ENCODE measurements around the gene TMUB2.
A peak's percentile ranks its signal among the peaks of the same experiment; 100 is the strongest.

The TMUB2 gene

DNA sequence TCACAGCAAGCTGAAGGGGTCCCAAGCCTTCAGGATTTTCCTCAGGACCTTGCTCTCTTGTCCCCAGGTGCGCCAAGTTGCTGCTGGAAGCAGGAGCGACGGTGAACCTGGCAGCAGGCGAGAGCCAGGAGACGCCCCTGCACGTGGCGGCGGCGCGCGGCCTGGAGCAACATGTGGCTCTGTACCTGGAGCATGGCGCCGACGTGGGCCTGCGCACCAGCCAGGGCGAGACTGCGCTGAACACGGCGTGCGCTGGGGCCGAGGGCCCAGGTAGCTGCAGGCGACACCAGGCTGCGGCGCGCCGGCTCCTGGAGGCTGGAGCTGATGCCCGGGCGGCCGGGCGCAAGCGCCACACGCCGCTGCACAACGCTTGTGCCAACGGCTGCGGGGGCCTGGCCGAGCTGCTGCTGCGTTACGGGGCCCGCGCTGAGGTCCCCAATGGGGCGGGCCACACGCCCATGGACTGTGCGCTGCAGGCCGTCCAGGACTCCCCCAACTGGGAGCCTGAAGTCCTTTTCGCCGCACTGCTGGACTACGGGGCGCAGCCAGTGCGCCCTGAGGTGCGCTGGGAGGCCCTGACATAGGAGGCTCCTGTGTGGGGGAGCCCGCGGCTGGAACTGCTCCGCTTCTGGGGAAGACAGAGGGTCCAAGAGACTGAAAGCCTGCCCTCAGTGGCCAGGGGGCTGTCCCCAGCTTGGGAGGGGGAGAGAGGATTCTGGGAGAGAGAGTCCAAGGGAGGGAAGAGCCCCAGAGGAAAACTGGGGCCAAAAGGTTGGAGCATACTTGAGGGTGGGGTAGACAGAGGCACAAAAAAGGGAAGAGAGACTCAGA is 9.9 kb upstream of the TMUB2 start:
- no peak for DNase-seq

DNA sequence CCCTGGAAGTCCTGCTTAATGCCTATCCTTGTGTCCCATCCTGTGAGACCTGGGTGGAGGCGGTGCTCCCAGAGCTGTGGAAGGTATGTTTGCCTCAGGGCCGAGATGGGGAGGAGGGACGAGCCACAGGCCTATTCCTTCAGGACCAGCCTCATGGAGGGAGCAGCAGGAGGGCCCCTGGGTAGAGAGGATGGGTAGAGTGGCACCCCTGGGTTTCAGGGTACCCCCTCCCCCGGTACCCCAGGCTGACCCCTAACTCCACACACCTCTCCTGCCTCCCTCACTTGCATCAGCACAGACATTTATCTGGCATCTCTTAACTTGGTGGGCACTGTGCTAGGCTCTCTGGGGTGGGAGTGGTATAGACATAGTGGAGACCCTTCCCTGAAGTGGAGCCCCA is 9.1 kb upstream of the TMUB2 start:
- DNase-seq: no peak

DNA sequence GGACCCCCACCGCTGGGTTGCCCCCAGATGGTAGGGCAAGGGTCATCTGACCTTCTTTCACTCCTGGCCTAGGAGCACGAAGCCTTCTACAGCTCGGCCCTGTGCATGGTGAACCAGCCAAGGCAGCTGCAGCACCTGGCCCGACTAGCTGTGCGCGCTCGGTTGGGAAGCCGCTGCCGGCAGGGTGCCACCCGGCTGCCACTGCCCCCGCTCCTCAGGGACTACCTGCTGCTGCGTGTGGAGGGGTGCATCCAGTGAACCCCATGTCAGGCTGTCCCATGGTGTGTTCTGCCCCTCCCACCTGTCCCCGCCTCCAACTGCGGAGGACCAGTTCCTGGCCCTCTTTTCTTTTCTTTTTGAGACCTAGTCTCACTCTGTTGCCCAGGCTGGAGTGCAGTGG is 8.6 kb upstream of the TMUB2 start:
- no peak for DNase-seq

DNA sequence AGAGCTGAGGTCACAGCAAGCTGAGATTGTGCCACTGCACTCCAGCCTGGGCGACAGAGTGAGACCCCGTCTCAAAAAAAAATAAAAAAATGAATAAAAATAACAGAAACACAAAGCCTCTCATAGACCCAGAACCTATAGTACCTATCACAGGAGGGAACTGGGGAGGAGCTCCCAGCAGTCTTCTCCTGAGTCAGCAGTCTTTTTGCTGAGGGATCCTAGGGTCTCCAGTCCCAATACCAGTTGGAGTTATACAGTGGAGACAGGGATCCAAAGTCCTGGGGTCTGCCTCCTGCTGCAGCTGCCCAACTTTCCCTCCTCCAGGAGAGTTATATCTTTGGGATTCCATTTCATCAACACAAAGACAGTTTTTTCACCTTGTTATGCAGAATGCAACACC is 3.7 kb upstream of the TMUB2 start:
- DNase-seq: no peak

DNA sequence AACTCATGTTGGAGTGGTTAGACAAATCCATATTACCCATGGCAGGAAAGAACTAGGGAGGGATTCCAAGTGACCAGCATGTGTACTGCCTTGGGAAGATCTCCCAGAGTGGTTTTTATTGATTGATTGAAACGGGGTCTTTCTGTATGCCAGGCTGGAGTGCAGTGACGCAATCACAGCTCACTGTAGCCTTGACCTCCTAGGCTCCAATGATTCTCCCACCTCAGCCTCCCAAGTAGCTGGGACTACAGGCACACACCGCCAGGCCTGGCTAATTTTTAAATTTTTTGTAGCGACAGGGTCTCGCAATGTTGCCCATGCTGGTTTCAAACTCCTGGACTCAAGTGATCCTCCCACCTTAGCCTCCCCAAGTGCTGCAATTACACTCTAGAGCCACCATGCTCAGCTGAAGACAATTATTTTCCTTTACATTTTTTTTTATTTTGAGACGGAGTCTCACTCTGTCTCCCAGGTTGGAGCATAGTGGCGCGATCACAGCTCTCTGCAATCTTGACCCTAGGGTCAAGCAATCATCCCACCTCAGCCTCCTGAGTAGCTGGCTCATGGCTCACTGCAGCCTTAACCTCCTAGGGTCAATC is 2.5 kb upstream of the TMUB2 start:
- no peak for DNase-seq

DNA sequence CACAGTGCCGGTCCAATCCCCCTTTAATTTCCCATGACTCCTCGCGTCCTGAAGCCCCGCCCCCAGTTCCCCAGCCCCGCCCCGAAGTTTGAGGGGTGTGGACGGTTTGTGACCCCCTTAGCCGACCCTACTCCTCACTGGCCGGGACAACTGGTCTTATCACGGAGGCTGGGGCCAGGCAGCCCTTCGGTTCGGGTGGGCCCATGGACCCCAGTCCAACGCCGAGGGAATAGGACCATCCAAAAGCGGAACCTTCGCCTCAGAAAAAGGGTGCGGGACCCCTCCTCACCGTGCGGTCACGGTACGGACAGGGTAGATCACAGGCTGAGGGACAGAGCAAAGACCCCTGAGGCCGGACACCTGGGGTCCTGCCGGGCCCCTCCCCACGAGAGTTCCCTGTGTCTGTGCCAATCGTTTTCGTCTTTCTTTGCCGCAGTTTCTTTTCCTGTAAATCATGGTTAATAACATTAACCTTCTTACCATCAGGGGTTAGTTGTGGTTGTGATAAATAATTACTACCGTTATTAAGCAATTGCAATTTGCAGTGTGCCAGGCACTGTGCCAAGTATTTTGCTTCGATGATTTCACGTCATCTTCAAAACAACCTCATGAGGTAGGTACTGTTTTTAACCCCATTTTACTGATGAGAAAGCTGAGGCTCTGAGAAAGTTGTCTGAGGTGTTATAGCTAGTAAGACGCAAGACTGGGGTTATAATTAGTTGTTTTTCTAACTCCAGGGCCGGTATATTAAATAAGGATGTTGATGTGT is 543 bp downstream of the TMUB2 start:
- peak; percentile 34 for DNase-seq

DNA sequence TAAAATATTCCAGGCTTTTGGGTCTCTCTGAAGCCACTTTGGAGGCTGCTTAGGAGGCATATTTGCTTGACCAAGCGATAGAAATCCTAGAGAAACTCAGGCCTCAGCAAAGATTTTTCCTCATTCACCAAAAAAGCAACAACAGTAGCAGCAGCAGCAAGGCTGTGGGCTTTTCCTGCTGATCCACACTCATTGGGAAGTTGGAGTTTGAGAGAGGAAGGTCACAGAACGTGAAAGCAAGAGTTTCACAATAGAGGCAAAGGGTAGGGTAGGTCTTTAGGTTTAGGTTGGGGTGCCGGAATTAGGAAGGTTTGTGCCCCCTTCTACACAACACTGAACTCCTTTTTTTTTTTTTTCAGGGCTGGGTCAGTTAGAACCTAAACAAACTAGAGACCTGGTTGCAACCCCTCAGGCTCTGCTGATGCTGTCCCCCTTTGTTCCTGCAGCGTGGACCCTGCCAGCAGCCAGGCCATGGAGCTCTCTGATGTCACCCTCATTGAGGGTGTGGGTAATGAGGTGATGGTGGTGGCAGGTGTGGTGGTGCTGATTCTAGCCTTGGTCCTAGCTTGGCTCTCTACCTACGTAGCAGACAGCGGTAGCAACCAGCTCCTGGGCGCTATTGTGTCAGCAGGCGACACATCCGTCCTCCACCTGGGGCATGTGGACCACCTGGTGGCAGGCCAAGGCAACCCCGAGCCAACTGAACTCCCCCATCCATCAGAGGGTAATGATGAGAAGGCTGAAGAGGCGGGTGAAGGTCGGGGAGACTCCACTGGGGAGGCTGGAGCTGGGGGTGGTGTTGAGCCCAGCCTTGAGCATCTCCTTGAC is 2.0 kb downstream of the TMUB2 start:
- DNase-seq: no peak

DNA sequence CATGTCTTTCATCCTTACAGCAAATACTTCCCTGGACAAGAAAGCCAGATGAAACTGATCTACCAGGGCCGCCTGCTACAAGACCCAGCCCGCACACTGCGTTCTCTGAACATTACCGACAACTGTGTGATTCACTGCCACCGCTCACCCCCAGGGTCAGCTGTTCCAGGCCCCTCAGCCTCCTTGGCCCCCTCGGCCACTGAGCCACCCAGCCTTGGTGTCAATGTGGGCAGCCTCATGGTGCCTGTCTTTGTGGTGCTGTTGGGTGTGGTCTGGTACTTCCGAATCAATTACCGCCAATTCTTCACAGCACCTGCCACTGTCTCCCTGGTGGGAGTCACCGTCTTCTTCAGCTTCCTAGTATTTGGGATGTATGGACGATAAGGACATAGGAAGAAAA is 3.7 kb downstream of the TMUB2 start:
- no peak for DNase-seq

DNA sequence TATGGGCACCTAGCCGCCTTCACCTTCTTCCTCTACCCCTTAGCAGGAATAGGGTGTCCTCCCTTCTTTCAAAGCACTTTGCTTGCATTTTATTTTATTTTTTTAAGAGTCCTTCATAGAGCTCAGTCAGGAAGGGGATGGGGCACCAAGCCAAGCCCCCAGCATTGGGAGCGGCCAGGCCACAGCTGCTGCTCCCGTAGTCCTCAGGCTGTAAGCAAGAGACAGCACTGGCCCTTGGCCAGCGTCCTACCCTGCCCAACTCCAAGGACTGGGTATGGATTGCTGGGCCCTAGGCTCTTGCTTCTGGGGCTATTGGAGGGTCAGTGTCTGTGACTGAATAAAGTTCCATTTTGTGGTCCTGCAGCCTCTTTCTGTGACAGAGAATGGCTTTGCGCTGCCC is 4.6 kb downstream of the TMUB2 start:
- DNase-seq: no peak

DNA sequence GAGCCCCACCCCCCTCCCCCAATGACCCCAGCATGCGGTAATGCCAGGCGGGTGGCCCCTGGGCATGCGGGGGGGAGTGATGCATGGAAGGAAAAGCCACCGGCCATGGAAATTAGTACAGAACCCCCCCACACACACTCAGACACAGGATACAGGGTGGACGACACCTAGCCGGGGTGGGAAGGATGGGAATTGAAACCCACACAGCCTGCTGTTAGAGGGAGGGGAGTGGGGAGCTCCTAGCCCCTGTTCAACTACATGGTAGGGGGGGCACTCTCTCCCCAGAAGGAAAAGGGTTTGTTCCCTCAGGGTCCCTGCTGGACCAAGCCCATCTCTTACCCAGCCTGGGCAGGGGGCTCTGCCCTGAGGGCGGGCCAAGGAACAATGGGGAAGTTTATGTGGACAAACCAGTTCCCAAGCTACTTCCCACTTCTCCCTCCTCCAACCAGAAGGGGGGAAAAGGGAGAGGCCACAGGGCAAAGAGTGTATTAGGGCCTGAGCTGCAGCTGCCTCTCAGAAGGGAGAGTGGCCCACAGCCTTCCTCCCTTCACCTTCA is 5.2 kb downstream of the TMUB2 start:
- DNase-seq: no peak

DNA sequence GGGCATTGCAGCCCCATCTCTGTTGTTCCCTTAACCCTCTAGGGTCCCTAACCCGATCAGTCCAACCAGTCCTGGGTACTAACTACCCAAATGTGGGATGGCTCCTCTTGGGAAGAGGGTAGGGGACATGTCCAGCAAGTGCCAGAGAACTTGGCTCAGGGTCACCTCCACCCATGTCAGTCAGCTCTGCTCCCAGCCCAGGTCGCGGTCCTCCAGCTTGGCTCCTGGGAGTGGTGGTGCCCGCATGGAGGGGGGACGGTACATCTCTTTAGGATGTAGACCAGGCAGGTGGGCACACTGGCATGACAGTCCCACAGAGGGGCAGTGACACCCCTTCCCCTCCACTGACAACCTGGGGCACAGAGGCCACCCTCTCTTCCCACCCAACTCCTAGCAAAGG is 6.0 kb downstream of the TMUB2 start:
- no peak for DNase-seq

DNA sequence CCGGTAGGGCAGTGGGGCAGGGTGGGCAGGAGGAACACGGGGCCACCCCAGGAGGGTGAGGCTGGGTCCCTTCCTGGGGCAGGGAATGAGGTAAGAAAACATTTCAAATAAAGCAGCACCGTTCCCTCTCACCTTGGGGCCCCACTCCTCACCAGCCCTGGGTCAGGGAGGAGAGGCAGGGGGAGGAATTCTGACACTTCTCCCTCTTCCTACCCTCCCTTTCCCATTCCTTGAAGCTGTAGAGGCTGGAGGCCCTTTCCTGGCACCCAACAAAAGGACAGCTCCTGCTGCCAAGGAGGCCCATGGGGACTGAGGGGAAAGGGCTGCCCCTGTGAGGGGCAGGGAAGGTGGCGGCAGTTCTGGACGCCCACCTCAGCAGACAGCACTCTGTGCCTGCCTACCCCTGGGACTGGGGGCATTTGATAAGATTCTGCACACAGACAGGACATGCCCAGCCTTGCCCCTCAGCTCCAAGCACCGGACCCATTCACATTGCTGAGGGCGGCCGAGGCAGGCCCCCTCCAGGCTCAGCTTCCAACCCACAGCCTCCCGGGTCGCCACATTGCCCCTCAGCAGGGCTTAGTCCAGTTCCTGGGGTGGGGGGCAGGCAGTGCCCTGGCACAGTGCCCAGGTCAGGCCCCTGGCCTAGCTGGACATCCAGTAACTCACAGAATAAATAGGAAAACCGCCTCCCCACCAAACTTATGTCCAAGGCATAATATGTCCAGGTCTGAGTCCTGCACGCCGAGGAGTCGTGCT is 6.7 kb downstream of the TMUB2 start:
- DNase-seq: no peak

DNA sequence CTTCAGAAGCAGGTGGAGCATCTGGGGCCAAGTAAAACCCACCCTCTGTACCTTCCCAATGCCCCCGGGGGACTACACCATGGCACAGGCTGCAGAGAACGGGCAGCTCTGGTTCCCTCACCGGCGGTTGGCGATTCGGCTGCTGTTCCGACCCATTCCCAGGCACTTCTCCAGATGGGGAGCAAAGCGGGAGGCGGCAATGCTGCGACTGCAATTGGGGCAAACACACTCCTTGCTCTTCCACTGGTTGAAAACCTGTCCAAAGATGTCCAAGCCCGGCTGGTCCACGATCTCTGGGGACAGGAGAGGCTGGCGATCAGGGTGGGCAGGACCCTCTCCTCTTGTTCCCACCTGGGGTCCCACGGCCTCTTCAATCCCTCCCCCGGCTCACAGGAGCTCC is 10.3 kb downstream of the TMUB2 start:
- no peak for DNase-seq

DNA sequence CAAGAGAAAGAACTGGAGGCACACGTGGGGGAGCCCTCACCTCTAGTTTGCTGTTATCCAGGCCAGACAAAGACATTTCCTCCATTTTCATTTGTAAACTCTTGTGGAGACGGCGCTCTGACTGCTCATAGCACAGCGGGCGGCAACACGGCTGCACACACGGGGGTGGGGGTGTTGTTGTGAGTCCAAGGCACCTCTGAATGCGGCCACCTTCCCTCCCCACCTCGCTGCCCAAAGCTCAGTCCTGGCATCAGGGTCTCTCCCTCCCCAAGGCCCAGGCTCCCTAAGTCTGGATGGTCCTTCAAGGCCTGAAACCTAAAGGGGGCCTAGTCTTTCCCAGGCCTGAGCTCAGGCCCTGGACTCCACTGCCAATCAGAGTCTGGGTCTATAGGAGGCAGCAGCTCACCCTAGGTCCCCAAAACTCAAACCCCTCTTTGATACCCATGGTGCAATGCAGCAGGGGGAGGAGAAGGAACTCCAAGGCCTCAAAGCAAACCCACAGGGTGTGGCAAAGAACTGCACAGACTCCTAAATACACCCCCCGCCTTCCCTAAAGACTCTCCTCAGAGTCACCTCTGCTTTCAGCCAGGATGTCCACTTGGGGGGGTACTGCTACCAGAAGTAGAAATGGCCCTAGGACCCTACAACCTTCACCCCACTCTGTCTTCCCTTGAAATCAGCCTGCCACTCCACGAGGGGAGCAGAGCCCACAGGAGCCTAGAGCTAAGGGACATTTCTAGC is 11.4 kb downstream of the TMUB2 start:
- peak; percentile 77 for DNase-seq

DNA sequence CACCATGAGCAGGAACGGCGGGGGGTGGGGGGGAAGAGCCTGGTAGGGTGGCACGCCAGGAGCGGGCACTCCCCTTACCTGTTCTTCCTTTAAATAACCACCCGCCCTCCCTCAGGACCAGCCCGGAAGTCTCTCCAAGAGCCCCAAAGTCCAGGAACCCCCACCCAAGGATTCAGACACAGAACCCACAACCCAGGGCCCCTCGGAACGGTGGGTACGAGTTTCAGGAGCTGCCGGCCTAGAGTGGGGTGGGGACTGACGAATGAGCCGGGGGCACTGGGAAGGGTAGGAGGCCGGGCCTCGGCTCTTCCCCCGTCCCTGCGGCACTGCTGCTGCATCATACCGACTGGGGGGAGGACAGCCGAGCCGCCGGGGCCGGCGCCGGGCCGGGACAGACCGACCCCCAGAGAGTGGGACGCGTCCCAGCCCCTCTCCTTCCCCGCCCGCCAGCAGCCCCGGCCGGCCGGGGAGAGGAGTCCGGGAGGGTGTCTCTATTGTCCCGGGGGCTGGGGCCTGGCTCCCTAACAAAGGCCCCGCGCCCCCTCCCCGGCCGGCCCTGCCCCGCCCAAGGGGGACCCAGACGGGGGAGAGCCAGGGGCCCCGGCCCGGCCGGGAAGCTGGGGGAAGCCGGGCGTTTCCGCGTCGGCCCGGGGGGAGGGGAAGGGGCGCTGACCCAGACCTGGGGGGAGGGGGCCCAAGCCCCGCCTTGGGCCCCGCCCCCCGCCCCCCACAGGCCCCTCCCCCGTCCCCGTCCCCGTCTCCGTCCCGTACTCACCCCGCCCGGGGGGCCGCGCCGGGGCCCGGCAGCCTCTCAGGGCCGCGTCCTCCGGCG is 12.2 kb downstream of the TMUB2 start:
- DNase-seq: peak; percentile 73

DNA sequence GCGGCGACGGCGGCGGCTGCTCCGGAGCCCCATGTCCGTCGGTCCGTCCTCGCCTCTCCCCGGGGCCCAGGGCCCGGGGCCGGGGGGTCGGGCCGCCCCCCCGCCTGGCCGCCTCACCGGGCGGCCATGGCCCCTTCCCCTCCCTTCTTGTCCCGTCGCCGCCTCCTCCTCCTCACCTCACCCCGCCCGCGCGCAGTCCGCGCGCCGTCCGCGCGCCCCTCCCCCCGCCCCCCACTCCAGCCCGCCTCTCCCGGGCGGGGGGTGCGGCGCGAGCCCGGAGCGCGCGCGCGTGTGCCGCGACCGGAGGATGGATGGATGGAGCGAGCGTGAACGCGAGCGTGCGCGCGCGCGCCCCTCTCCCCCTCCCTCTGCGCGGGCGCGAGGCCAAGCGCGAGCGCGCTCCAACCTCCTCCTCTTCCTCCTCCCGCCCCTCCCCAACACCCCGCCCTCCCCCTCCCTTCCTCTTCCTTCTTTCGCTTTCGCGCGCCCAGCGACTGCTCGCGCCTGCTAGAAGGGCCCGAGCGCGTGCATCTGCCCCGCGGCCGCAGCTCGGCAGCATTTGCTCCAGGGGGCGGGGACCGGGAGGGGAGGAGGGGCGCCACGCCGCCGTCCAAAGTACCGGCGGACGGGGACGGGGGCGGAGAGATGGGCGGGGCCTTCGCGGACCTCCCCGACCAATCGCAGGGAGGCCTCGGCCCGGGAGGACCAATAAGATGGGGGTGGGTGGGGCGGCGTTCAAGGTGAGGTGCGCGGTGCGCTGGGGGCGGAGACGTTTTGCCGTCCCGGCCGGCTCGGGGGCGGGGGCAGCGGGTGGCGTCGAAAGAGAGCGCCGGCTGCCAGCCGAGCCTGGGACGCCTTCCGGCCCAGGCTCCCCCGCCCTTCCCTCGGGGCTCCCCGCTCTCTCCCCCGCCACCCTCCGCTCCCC is 13.0 kb downstream of the TMUB2 start, which contains the start of gene ATXN7L3:
Gene ATXN7L3, minus strand, starts transcription at position 332 of the 925 bp plus-strand sequence. CDS start 1,814 bp downstream, outside the sequence.
- peak; percentile 99 for DNase-seq

DNA sequence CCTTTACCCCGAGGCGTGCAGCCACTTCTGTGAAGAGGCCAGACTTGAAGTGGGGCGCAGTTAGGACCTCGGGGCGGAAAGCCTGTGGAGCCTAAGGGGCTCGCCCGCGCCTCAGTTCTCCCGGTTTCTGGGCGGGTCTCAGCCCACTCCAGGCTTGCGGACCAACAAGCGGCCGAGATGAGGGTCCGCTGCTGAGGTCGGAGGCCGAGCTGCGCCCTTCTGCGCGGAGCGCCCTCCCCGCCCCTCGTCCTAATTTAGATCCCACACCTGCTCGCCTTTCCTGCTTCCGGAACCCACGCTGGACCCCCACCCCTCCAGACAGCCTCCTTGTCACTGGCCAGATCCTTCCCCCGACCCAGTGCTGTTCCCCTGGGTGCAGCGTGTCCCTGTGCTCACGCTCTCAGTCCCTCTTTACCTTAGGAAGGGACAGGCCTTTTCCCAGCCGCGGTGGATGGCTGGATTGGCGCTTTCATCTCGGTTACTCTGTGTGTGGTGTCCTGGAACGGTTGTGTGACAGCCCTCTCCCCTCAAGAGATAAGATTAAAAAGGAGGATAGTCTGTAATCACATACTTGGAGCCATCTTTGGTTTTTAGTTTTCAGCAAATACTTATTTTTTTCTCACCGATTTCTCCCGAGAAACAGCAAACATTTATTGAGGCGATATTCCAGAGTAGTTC is 13.8 kb downstream of the TMUB2 start:
- no peak for DNase-seq

DNA sequence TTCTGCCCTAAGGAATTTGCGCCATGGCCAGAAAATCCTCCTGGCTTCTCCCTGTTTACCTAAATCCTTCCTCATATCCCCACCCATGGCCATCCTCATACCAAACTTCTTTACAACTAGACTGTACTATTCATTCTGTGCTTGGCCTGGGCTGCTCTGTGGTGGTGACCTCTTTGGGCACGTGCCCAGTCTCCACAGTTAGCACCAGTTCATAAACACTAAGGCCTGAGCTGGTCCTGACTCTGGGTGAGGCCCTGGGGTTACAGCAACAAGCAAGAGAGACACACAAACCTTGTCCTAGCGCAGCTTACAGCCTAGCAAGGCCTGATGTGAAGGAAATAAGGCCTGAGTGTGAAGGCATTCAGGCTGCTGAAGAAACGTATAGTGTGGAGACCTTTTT is 16.0 kb downstream of the TMUB2 start:
- no peak for DNase-seq
